H1 (cell line): ENCODE results near the gene WDR43. TPM values are rescaled to one million over a fixed set of nuclear protein-coding genes. Genes with fewer than 3 reads are reported as not detected.

Experiments
- CTCF ChIA-PET: fragments of 300-600 bp; sonication (Branson Sonifier 250); formaldehyde crosslinking; loops from one replicate; lab custom pipeline; 2021; ENCODE audit not compliant: partially characterized antibody; lab: Charles Lee
- POLR2A ChIA-PET: fragments of 300-600 bp; sonication (Branson Sonifier 250); formaldehyde crosslinking; loops from one replicate; lab custom pipeline; 2021; ENCODE audit warnings: inconsistent platforms; ENCODE audit not compliant: partially characterized antibody; lab: Charles Lee
- DNase-seq, 2 experiments: peaks; one replicate each; pipeline versions ENCODE4 v3.0.0 to v3.0.0-alpha.2; 2010 to 2022; ENCODE audit warnings: low spot score in 2 of 2, low read depth in 1 of 2, mixed read lengths in 1 of 2
- FAIRE-seq: peaks from 2 replicates; lab custom pipeline; 2011; peaks lifted over from hg19 to GRCh38; lab: Jason Lieb, UNC
- H2AFZ ChIP-seq: 2 replicates; pipeline ENCODE4 v1.8.1; 2012; ENCODE audit warnings: low read length, inconsistent platforms
- H2AK5ac ChIP-seq: 2 replicates; pipeline ENCODE4 v1.6.1; 2013; ENCODE audit warnings: low read depth, low read length
- H2BK120ac ChIP-seq: replicated peaks from 2 replicates; pipeline ENCODE3; 2013; ENCODE audit warnings: low read depth, low read length, inconsistent platforms
- H2BK12ac ChIP-seq: 2 replicates; pipeline ENCODE4 v1.6.1; 2013; ENCODE audit warnings: low read depth, low read length
- H2BK15ac ChIP-seq: 2 replicates; pipeline ENCODE4 v1.6.1; 2013; ENCODE audit warnings: low read length
- H2BK20ac ChIP-seq: 2 replicates; pipeline ENCODE4 v1.6.1; 2013; ENCODE audit warnings: low read length
- H2BK5ac ChIP-seq: 2 replicates; pipeline ENCODE4 v1.6.1; 2013; ENCODE audit warnings: low read depth, low read length
- H3K14ac ChIP-seq: 2 replicates; pipeline ENCODE4 v1.6.1; 2013; ENCODE audit warnings: inconsistent platforms; ENCODE audit not compliant: insufficient read length
- H3K18ac ChIP-seq: 2 replicates; pipeline ENCODE4 v1.6.1; 2013; ENCODE audit warnings: low read length; ENCODE audit errors: extremely low read depth
- H3K23ac ChIP-seq: 2 replicates; pipeline ENCODE4 v1.6.1; 2013; ENCODE audit warnings: inconsistent platforms; ENCODE audit not compliant: insufficient read length
- H3K23me2 ChIP-seq: 2 replicates; pipeline ENCODE4 v1.6.1; 2013; ENCODE audit warnings: low read depth, low read length
- H3K27ac ChIP-seq: 2 replicates; pipeline ENCODE4 v1.6.1; 2011; ENCODE audit warnings: low read depth, low read length, inconsistent platforms
- H3K27me3 ChIP-seq, 4 experiments: replicated peaks in 1 of 4; 1 replicate in 1 of 4; 2 replicates in 3 of 4; pipeline versions ENCODE4 v1.6.1 to v1.8.1; 2011 to 2013; ENCODE audit warnings: low read length in 3 of 4, mild to moderate bottlenecking in 3 of 4, inconsistent platforms in 2 of 4, mixed read lengths in 2 of 4, moderate library complexity in 1 of 4; ENCODE audit not compliant: control insufficient read depth in 3 of 4, insufficient read depth in 3 of 4; ENCODE audit errors: extremely low read depth in 1 of 4
- H3K36me3 ChIP-seq, 4 experiments: 2 replicates each; pipeline versions ENCODE4 v1.6.1 to v1.8.1; 2011 to 2013; ENCODE audit warnings: mild to moderate bottlenecking in 4 of 4, low read length in 3 of 4, moderate library complexity in 2 of 4, control low read depth in 1 of 4, inconsistent platforms in 1 of 4; ENCODE audit not compliant: insufficient read depth in 4 of 4, control insufficient read depth in 2 of 4
- H3K4ac ChIP-seq: replicated peaks from 2 replicates; pipeline ENCODE3; 2013; ENCODE audit warnings: low read length, low read depth, mixed read lengths, inconsistent platforms; ENCODE audit not compliant: insufficient read length
- H3K4me1 ChIP-seq, 4 experiments: replicated peaks in 1 of 4; 1 replicate in 1 of 4; 2 replicates in 3 of 4; pipeline versions ENCODE4 v1.6.1 to v1.8.1; 2011 to 2013; ENCODE audit warnings: low read length in 3 of 4, inconsistent platforms in 2 of 4, mixed read lengths in 1 of 4; ENCODE audit not compliant: insufficient read depth in 4 of 4, control insufficient read depth in 3 of 4
- H3K4me2 ChIP-seq, 2 experiments: 2 replicates each; pipeline versions ENCODE4 v1.6.1 to v1.8.1; 2011 to 2013; ENCODE audit warnings: low read depth in 2 of 2, low read length in 2 of 2, control low read depth in 1 of 2, inconsistent platforms in 1 of 2, mild to moderate bottlenecking in 1 of 2; ENCODE audit not compliant: insufficient read depth in 1 of 2
- H3K4me3 ChIP-seq, 4 experiments: fragments of 200-600, 300-600 bp in 1 of 4; sonication (generic), shearing (Covaris generic), sonication (Bioruptor Twin) in 1 of 4; 2 replicates each; pipeline versions ENCODE4 v1.5.1 to v1.8.1; 2011 to 2016; ENCODE audit warnings: low read length in 4 of 4, low read depth in 3 of 4, control low read depth in 2 of 4, inconsistent platforms in 2 of 4, mild to moderate bottlenecking in 2 of 4, mixed read lengths in 1 of 4, moderate library complexity in 1 of 4; ENCODE audit not compliant: insufficient read depth in 2 of 4; ENCODE audit errors: extremely low read depth in 1 of 4
- H3K56ac ChIP-seq: replicated peaks from 2 replicates; pipeline ENCODE3; 2013; ENCODE audit warnings: low read depth, mild to moderate bottlenecking, mixed read lengths, low read length, inconsistent platforms; ENCODE audit not compliant: insufficient read length
- H3K79me1 ChIP-seq: 2 replicates; pipeline ENCODE4 v1.6.1; 2013; ENCODE audit warnings: low read depth, low read length, control low read depth
- H3K79me2 ChIP-seq, 2 experiments: 2 replicates each; pipeline versions ENCODE4 v1.6.1 to v1.8.1; 2012 to 2013; ENCODE audit warnings: low read length in 2 of 2, mild to moderate bottlenecking in 2 of 2, inconsistent platforms in 1 of 2; ENCODE audit not compliant: insufficient read depth in 2 of 2, control insufficient read depth in 1 of 2
- H3K9ac ChIP-seq, 4 experiments: replicated peaks in 1 of 4; 1 replicate in 1 of 4; 2 replicates in 3 of 4; pipeline versions ENCODE4 v1.6.1 to v1.8.1; 2011 to 2013; ENCODE audit warnings: low read depth in 3 of 4, low read length in 3 of 4, control low read depth in 2 of 4, mild to moderate bottlenecking in 2 of 4, moderate library complexity in 2 of 4, inconsistent platforms in 1 of 4; ENCODE audit errors: extremely low read depth in 1 of 4
- H3K9me3 ChIP-seq, 2 experiments: 2 replicates each; pipeline versions ENCODE4 v1.6.1 to v1.8.1; 2012 to 2013; ENCODE audit warnings: mild to moderate bottlenecking in 2 of 2, moderate library complexity in 2 of 2, control low read depth in 1 of 2, inconsistent platforms in 1 of 2, low read depth in 1 of 2, low read length in 1 of 2, mixed read lengths in 1 of 2; ENCODE audit not compliant: insufficient read depth in 2 of 2
- H4K20me1 ChIP-seq, 2 experiments: replicated peaks in 1 of 2; 2 replicates each; pipeline versions ENCODE3 to v1.8.1; 2011 to 2013; ENCODE audit warnings: inconsistent platforms in 2 of 2, low read length in 2 of 2, mild to moderate bottlenecking in 1 of 2; ENCODE audit not compliant: insufficient read depth in 2 of 2, control insufficient read depth in 1 of 2
- H4K5ac ChIP-seq: 2 replicates; pipeline ENCODE4 v1.6.1; 2013; ENCODE audit warnings: low read length, low read depth, mixed read lengths, inconsistent platforms; ENCODE audit not compliant: insufficient read length
- H4K8ac ChIP-seq: 2 replicates; pipeline ENCODE4 v1.8.0; 2013; ENCODE audit warnings: mild to moderate bottlenecking, moderate library complexity, low read length, inconsistent platforms; ENCODE audit not compliant: insufficient read depth; ENCODE audit errors: extremely low read depth
- H4K91ac ChIP-seq: replicated peaks from 2 replicates; pipeline ENCODE3; 2013; ENCODE audit warnings: low read length, mixed read lengths, inconsistent platforms; ENCODE audit not compliant: insufficient read length
- ATF2 ChIP-seq: IDR thresholded peaks from 2 replicates; pipeline ENCODE4 v1.6.1; 2012; ENCODE audit warnings: low read length, inconsistent platforms
- BACH1 ChIP-seq: IDR thresholded peaks from 2 replicates; pipeline ENCODE4 v1.6.1; 2012; ENCODE audit warnings: low read length, improper control_type of control experiment
- BRCA1 ChIP-seq: IDR thresholded peaks from 2 replicates; pipeline ENCODE4 v1.6.1; 2012; ENCODE audit warnings: low read depth, low read length, improper control_type of control experiment
- CREB1 ChIP-seq: IDR thresholded peaks from 2 replicates; pipeline ENCODE4 v1.6.1; 2012; ENCODE audit warnings: inconsistent platforms
- CTBP2 ChIP-seq: IDR thresholded peaks from 2 replicates; pipeline ENCODE4 v1.7.0; 2011; ENCODE audit warnings: borderline replicate concordance, mild to moderate bottlenecking, moderate library complexity, mixed read lengths, low read length; ENCODE audit not compliant: insufficient read depth, insufficient read length
- NRF1 ChIP-seq: IDR thresholded peaks from 2 replicates; pipeline ENCODE4 v1.6.1; 2011; ENCODE audit warnings: mild to moderate bottlenecking, low read depth, low read length, improper control_type of control experiment
- POLR2A ChIP-seq, 2 experiments: IDR thresholded peaks; 1 replicate in 1 of 2; 2 replicates in 1 of 2; pipeline ENCODE4 v1.6.1; 2011; ENCODE audit warnings: low read depth in 2 of 2, low read length in 2 of 2, mild to moderate bottlenecking in 2 of 2; ENCODE audit errors: control extremely low read depth in 1 of 2
- POLR2AphosphoS5 ChIP-seq: IDR thresholded peaks from 2 replicates; pipeline ENCODE4 v1.6.1; 2011; ENCODE audit warnings: low read depth, low read length
- RAD21 ChIP-seq, 2 experiments: IDR thresholded peaks in 1 of 2; conservative IDR thresholded peaks in 1 of 2; 2 replicates each; pipeline ENCODE4 v1.6.1; 2011; ENCODE audit warnings: low read depth in 2 of 2, low read length in 2 of 2, improper control_type of control experiment in 1 of 2, inconsistent platforms in 1 of 2, mild to moderate bottlenecking in 1 of 2, moderate library complexity in 1 of 2
- RFX5 ChIP-seq: IDR thresholded peaks from 2 replicates; pipeline ENCODE4 v1.6.1; 2011; ENCODE audit warnings: low read depth, low read length, improper control_type of control experiment, borderline replicate concordance
- SIN3A ChIP-seq, 2 experiments: IDR thresholded peaks in 1 of 2; conservative IDR thresholded peaks in 1 of 2; 2 replicates each; pipeline ENCODE4 v1.6.1; 2011 to 2012; ENCODE audit warnings: low read length in 2 of 2, improper control_type of control experiment in 1 of 2, low read depth in 1 of 2, mild to moderate bottlenecking in 1 of 2
- SIX5 ChIP-seq: IDR thresholded peaks from 2 replicates; pipeline ENCODE4 v1.6.1; 2011; ENCODE audit warnings: mild to moderate bottlenecking, low read depth, low read length
- TAF7 ChIP-seq: optimal IDR thresholded peaks from 2 replicates; pipeline ENCODE3; 2011; ENCODE audit warnings: low read depth, mild to moderate bottlenecking, inconsistent platforms, low read length, moderate library complexity, borderline replicate concordance
- whole genome bisulfite sequencing, 2 experiments: shearing (Covaris generic) in 1 of 2; methylation state at CpG; one replicate each; pipeline versions ENCODE4 v1.1.6 to v1.1.7; 2013 to 2015; ENCODE audit warnings: low lambda C conversion rate in 2 of 2, mixed read lengths in 2 of 2, inconsistent platforms in 1 of 2, low coverage in 1 of 2, missing lambda C conversion rate in 1 of 2; ENCODE audit not compliant: insufficient replicate concordance in 2 of 2, insufficient coverage in 1 of 2, insufficient read length in 1 of 2; ENCODE audit errors: extremely low coverage in 1 of 2, missing lambda C conversion rate in 1 of 2; 5-methylcytosine and 5-hydroxymethylcytosine counted together
- polyA plus RNA-seq, 7 experiments: library from polyadenylated mRNA; depleted of rRNA in 3 of 7; stranded (reverse) in 5 of 7; unstranded in 2 of 7; fragments of >200 nt in 5 of 7; fragments of 200-250 nt in 2 of 7; gene quantifications; 1 replicate in 5 of 7; 2 replicates in 1 of 7; 4 replicates in 1 of 7; pipeline versions ENCODE4 v1.2.1 to v1.2.3, GENCODE V29; 2011 to 2013; ENCODE audit warnings: missing spikeins in 2 of 7, mixed read lengths in 2 of 7
- total RNA-seq: library from RNA; stranded (reverse); fragmentation: NEBNext Ultra II Directional; extraction: Animal tissue kit (Norgen Biotek cat#: 25700); gene quantifications from 2 replicates; pipeline ENCODE4 v1.2.1, GENCODE V29; 2021

Gene WDR43
- total and polyA plus RNA-seq, 2 of the 8 experiments (the other 6 are each of a cell fraction or from before 2014, with no cell fraction given) = 57.8 to 142 TPM

- Histone ChIP-seq H2AFZ (no peak overlapping the region), H3K9me3 (no peaks in the 10 kb centered on the region), H3K23ac (no peak overlapping the region), H3K27me3 (no peaks in the 10 kb centered on the region), H3K27ac (no peak overlapping the region), H3K18ac (no peak overlapping the region), H3K14ac (no peak overlapping the region), H2BK5ac (no peak overlapping the region), H2BK120ac (no peak overlapping the region), H3K9ac (no peak overlapping the region), H3K79me2 (peaks cover 35 to 99% of the 10 kb centered on the region in 2 experiments), H3K4me2 (no peak overlapping the region), H4K8ac (no peak overlapping the region), H2BK20ac (no peak overlapping the region), H2BK12ac (no peak overlapping the region), H4K91ac (no peak overlapping the region), H2AK5ac (no peak overlapping the region), H3K4ac (no peak overlapping the region), H3K56ac (no peak overlapping the region), H2BK15ac (no peak overlapping the region), H4K5ac (no peak overlapping the region), H3K4me3 (no peak overlapping the region), H3K4me1 (no peaks in the 10 kb centered on the region), H4K20me1 (peaks cover 19 to 32% of the 10 kb centered on the region in 2 experiments), H3K36me3 (peaks cover 14 to 86% (median 50%) of the 10 kb centered on the region in 4 experiments), H3K23me2 (no peaks in the 10 kb centered on the region), H3K79me1 (peaks cover 9% of the 10 kb centered on the region; the same call in 1 of the 2 replicates)
- CTCF ChIA-PET = no interaction called here
- WGBS, 2 experiments = 92% methylated on average over 3 of the region's 3 CpGs; no CpG with 5 or more reads in 1 of the 2 experiments
- no peak for FAIRE-seq
- POLR2A ChIA-PET = interaction anchor here (0.8 to 3.3 kb wide), 3 partner anchors 8 to 11 kb away, joined by 3 to 14 read pairs (median 5); no protein-coding TSS in a partner anchor
- no peak for DNase-seq
- TF ChIP-seq POLR2A (IDR thresholded peaks at IDR 0.05; ENCODE audit: control extremely low read depth in 1 of 2, low read depth in 2 of 2, low read length in 2 of 2) (no peak), ATF2 (no peak), NRF1 (no peak), TAF7 (no peak), CREB1 (no peak), CTBP2 (no peak), BACH1 (no peak), SIX5 (no peak), RAD21 (IDR thresholded peaks at IDR 0.05 in 1 of 2, conservative IDR thresholded peaks at IDR 0.05 in 1 of 2; ENCODE audit: low read depth in 2 of 2, low read length in 2 of 2) (no peak), POLR2AphosphoS5 (no peak), BRCA1 (no peak), RFX5 (no peak), SIN3A (conservative IDR thresholded peaks at IDR 0.05 in 1 of 2, IDR thresholded peaks at IDR 0.05 in 1 of 2; ENCODE audit: low read depth in 1 of 2, low read length in 2 of 2) (no peak)
Observed at GRCh38 chr2:28905533-28905932, 11.1 kb downstream of the WDR43 start.
